ENCODE results near the gene TMEM126B. TPM values are rescaled to one million over a fixed set of nuclear protein-coding genes. Genes with fewer than 3 reads are reported as not detected.

The TMEM126B gene
- total and polyA plus RNA-seq, 10 of the 15 experiments (the other 5 are each of a cell fraction or from before 2014, with no cell fraction given) = 36.9 to 117 (median 70.3) TPM

GRCh38 chr11:85647078-85647477 lies 18.7 kb downstream of the TMEM126B start (continued):
- TF ChIP-seq E2F4 (IDR thresholded peaks at IDR 0.05; ENCODE audit: low read depth, low read length) (no peak), ESRRA (IDR thresholded peaks at IDR 0.05; ENCODE audit: low read length) (no peak), ASH2L (IDR thresholded peaks at IDR 0.05; ENCODE audit: borderline replicate concordance, low read depth) (no peak), NR2C1 (IDR thresholded peaks at IDR 0.05) (no peak), RUNX3 (IDR thresholded peaks at IDR 0.05; ENCODE audit: low read length) (no peak), IKZF1 (conservative IDR thresholded peaks at IDR 0.05) (no peak), HDAC2 (IDR thresholded peaks at IDR 0.05) (no peak), BCLAF1 (IDR thresholded peaks at IDR 0.05) (no peak), EP300 (IDR thresholded peaks at IDR 0.05; ENCODE audit: borderline replicate concordance in 1 of 2, control insufficient read depth in 1 of 2, low read depth in 2 of 2, low read length in 2 of 2) (no peak), SREBF1 (IDR thresholded peaks at IDR 0.05; ENCODE audit: low read length) (no peak), RAD51 (IDR thresholded peaks at IDR 0.05) (no peak), CHD4 (IDR thresholded peaks at IDR 0.05) (no peak), KDM1A (IDR thresholded peaks at IDR 0.05; ENCODE audit: borderline replicate concordance) (no peak)

All from GM12878 (cell line).